T-helper 2 cell (primary cell): ENCODE data around the gene AFF3.

Source experiments
- DNase-seq, 5 experiments: peaks; one replicate each; pipeline versions ENCODE4 v3.0.0 to v3.0.0-alpha.2; 2012 to 2022

Gene AFF3

DNA sequence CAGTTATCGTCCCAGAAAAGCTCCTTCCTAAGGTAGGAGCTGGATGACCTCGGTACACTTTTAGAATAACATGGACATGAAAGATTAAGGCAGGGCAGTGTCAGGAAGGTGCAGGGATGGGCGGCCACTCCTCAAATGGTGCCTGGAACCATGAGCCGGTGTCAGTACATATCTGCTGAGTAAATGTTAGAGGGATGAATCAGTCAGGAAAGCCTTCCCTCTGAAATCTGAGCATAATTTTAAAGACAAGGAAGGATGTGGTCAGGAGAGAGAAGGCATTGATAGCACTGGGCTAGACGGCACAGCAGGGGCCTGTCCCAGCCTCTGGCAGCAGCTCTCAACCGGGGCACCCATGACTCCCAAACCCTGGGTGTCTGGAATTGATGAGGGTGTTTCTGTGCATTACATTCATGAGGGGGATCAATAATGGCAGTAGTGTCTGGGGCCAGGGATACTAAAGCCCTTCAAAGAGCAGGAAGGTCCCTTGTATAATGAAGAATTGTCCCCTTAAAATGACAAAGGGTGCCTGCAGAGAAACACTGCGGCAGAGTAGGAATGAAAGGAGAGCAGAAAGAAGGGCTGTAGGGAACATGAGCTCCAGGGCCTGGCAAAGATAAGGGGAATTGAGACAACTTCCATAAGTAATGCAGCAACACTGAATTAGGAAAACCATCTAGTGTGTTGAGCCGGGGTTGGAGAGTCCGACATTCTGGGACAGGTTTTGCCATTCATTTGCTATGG is 490.3 kb downstream of the AFF3 start:
- DNase-seq = no peak

GRCh38 chr2:99648906-99649789 is 493.2 kb downstream of the AFF3 start:
- no peak for DNase-seq

DNA sequence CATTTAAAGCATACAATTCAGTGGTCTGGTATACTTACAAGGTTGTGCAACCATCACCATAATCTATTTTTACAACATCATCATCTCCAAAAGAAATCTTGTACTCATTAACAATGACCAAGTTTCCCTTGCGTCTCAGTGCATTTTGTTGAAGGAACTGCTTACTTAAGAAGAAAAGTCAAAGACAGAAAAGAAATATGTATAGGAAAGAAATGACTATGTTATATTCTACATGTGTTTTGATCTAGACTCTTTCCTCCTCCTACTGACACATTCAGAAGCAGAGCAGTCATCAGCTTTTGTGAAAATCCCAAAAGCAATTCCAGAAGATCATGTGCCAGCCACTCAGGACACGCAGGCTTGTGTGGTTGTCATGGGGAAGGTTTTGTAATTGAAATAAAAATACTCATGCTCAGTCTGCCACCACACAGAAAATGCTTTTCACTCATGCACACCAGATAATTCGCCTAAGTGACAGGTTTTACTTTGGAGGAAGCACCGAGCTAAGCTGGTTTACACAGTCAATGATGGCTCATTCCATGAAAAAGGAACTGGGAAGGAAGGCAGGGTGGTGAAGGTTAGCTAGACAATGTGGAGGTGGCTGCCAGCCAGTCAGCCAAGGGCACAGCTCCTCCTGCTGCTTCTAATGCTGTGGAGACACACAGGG is 494.1 kb downstream of the AFF3 start:
- no peak for DNase-seq

DNA sequence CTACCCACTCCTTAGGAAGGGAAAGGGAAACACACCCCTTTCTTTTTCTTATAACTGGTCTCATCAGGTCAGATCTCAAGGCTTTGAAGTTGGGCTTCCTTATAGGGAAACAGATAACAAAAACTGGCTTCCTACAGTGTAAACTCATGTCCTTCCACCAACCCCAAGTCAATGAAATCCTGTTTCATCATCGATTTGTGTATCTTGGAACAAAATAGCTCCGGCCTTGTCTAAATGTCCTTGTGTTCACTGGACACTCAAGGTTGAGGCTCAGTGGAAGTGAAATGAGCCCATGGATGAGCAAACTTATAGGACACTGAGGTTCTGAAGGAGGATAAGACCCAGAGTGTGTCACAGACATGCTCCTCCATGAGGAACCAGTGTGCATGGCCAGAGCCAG is 496.4 kb downstream of the AFF3 start:
- no peak for DNase-seq

DNA sequence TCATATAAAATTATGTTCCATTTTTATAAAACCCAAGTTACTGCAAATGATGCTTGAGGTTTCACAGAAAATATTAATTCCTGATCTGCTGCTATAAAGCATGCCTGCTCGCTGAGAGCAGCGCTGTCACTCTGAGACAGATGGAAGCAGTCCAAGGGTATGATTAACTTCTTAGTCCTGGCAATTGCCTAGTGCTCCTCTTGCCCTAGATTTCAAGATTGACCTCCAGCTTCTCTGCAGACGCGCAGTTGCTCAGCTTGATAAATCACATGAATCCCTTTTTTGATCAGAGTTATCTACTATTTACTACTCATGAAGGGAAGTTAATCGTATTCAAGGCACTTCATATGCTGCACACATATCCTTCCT is 498.0 kb downstream of the AFF3 start:
- DNase-seq = no peak

- DNase-seq = no peak
Observed at GRCh38 chr2:99643787-99644418, 498.5 kb downstream of the AFF3 start.

DNA sequence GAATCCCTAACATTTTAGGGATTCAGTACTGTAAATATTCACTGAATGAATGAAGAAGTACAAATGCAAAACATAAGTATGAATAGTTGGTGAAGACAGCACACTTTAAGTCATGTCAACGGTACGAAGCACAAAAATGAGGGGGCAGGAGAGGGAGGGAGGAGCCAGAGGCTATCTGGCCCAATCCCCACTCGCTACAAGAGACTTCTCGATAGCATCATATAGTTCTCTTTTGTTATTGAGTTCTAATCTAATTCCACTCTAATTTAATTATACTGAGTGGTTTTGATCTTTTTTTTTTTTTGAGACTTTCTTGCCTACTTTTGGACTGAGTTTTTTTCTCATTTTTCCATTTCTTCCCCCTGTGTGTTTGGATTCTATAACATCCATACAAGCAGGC is 500.4 kb downstream of the AFF3 start:
- DNase-seq = no peak

- DNase-seq = no peak
Observed at GRCh38 chr2:99640635-99641151, 501.7 kb downstream of the AFF3 start.

GRCh38 chr2:99638791-99639190 is 503.6 kb downstream of the AFF3 start:
- DNase-seq = no peak

DNA sequence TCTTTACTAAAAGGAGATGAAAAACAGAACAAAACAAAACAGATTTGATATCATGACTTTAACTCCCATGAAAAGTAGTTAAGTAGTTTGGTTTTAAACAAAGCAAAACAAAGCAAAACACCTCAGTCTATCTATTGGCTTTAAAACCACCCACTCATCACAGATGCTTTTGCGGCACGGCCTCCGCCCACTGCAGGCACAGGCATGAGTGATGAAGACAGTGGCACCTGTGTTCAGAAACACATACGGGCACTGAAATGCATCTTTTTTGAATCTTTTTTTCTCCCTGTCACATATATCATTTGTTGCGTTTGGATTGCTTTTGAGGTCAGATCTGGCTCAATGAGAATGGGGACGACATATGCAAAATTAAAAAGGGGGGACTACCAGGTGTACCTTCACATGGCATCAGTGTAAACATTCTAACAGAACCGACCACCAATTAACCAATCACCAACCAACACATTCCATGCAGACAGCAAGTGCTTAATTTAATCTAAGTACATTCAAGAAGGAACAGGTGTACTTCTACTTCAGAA is 505.2 kb downstream of the AFF3 start:
- DNase-seq = no peak

GRCh38 chr2:99636144-99637034 is 506.0 kb downstream of the AFF3 start:
- DNase-seq = no peak

DNA sequence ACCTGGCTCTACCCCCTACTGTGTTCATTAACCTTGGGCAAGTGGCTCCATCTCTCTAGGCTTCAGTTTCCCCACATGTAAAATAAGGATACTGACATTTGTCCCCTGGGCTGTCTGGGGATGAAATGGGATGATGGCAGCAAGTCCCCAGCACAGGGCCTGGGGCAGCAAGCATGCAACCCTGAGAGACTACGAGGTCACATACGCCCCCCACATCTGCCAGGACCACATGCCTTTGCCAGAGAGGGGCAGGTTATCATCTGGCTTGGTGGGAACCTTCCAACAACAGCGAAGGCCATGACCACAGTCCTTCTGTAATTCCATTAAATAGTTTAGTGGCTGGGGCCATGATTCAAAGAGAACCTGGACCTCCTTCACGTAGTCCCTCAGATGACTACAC is 506.7 kb downstream of the AFF3 start:
- no peak for DNase-seq

- no peak for DNase-seq
Observed at GRCh38 chr2:99634234-99634633, 508.2 kb downstream of the AFF3 start.

DNA sequence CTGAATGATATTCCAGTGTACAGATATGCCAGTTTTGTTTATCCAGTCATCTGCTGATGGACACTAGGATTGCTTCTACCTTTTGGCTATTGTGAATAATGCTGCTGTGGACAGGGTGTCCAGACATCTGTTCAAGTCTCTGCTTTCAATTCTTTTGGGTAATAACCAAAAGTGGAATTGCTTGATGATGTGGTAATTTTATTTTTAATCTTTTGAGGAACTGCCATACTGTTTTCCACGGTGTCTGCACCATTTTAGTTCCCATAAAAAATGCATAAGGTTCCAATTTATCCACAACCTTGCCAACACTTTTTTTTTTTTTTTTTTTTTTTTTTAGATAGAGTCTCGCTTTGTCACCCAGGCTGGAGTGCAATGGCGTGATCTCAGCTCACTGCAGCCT is 510.7 kb downstream of the AFF3 start:
- DNase-seq = no peak

DNA sequence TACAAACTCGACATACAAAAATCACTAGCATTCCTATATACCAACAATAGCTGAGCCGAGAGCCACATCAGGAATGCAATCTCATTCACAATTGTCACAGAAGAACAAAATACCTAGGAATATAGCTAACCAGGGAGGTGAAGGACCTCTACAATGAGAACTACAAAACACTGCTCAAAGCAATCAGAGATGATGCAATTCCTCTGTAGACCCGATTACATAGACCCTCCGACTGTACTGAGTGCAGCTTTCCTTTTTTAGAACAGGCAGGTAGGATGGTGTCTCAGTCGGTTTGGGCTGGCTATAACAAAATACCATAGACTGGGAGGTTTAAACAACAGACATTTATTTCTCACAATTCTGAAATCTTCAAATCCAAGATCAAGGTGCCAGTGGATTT is 513.1 kb downstream of the AFF3 start:
- DNase-seq = no peak

- no peak for DNase-seq
Observed at GRCh38 chr2:99626158-99626557, 516.2 kb downstream of the AFF3 start.

DNA sequence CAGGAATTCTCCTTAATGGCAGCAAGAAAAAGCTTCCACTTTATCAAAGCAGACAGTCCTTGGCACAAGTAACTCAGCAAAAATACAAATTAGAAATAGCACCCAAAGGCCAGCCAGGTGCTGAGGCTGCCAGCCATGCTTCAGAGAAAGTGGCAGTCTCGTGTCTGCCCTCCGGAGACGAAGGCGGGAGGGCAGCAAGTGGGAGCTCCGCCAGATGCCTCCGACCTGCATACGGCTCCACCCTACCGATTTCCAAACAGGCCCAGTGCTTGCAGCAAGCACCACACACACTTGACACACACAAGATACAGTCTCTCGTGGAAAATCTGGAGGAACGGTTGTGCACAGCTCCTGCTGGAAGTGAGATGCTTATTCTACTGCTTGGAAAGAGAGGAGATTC is 517.7 kb downstream of the AFF3 start:
- no peak for DNase-seq

DNA sequence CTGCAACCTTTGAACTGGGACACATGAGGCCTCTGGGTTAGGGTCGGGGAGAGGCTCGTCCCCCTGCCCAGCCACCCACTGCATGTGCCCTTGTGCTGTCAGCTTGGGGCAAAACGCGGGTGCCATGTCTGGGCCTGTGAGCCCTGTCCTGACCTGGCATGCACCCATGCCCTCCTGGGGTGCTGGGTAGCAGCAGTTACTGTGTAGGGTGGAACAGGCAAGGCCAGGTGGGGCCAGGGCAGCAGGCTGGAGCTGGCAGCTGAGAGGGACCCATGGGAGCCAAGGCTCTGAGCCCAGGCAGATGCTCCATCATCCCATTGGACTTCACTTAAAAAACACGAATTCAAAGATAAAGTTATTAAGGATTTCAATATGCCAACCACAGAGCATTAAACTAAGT is 518.8 kb downstream of the AFF3 start:
- DNase-seq = no peak

DNA sequence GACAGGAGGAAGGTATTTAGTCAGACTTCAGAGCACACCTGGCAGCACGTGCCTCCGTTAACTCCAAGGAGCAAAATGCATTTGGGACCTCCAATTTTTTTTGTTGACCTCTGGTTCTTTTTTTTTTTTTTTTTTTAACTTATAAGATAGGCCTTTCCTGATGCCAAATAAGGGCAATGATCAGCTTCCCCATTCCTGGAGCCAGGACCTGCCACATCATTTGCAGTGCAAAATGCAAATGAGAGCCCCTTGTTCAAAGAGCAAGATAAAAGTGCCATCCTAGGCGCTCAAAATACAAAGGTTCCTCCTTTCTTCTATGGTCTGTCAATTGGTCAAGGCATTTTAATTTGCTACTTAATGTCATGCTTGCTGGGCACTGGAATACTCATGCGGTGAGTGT is 519.4 kb downstream of the AFF3 start:
- DNase-seq = no peak

DNA sequence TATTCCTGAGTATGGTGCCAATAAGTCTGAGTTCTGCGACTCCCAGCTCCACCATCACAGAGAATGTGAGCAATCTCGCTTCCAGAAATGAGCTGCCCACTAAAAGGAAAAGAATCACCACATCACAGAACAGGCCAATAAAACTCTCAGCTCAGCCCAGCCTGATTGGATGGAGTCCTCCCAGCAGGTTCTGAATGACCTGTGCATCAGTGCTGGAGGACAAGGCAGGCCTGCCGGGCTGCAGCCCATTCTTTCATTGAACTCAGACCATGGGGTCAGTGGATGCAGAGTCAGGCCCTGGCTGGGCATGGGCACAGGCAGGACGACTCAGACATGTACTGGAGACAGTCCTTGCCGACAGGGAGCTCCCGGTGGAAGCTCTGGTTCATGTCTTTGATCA is 519.9 kb downstream of the AFF3 start:
- DNase-seq = no peak

GRCh38 chr2:99621774-99622173 is 520.6 kb downstream of the AFF3 start:
- no peak for DNase-seq

GRCh38 chr2:99621106-99621505 is 521.3 kb downstream of the AFF3 start:
- no peak for DNase-seq
